ENCODE data around the gene CTXND2.
A peak's percentile ranks its signal among the peaks of the same experiment; 100 is the strongest.
"Not testable (repeated sequence)": the region's sequence is repeated elsewhere in the genome, so short reads cannot be mapped to it uniquely, and the experiment has no call there.

The CTXND2 gene

GRCh38 chr1:150893336-150893913 lies 6.5 kb downstream of the CTXND2 start:
- DNase-seq = no peak

GRCh38 chr1:150895618-150896017 lies 8.7 kb downstream of the CTXND2 start:
- no peak for DNase-seq

- DNase-seq = not testable (repeated sequence)
Measured at GRCh38 chr1:150899795-150900194, 12.9 kb downstream of the CTXND2 start.

GRCh38 chr1:150902346-150902745 lies 15.4 kb downstream of the CTXND2 start:
- no peak for DNase-seq

GRCh38 chr1:150902751-150903150 lies 15.8 kb downstream of the CTXND2 start:
- DNase-seq = no peak

- no peak for DNase-seq
Measured at GRCh38 chr1:150905301-150905700, 18.4 kb downstream of the CTXND2 start.

GRCh38 chr1:150906329-150906728 lies 19.4 kb downstream of the CTXND2 start:
- no peak for DNase-seq

GRCh38 chr1:150906813-150907212 lies 19.9 kb downstream of the CTXND2 start:
- no peak for DNase-seq

- DNase-seq = no peak
Measured at GRCh38 chr1:150909585-150910180, 22.7 kb downstream of the CTXND2 start.

GRCh38 chr1:150912623-150913022 lies 25.7 kb downstream of the CTXND2 start:
- no peak for DNase-seq

GRCh38 chr1:150917387-150917786 lies 30.5 kb downstream of the CTXND2 start:
- DNase-seq = no peak

GRCh38 chr1:150922519-150922975 lies 35.6 kb downstream of the CTXND2 start:
- peak; percentile 70 for DNase-seq

- no peak for DNase-seq
Measured at GRCh38 chr1:150925080-150925479, 38.1 kb downstream of the CTXND2 start.

GRCh38 chr1:150926097-150926741 lies 39.3 kb downstream of the CTXND2 start, which contains the start of gene SETDB1:
SETDB1 (plus strand) TSS chr1:150926363; CDS start chr1:150927715, 1,352 bp downstream.
- DNase-seq = peak; percentile 87

- no peak for DNase-seq
Measured at GRCh38 chr1:150927624-150928023, 40.7 kb downstream of the CTXND2 start.

GRCh38 chr1:150928286-150928685 lies 41.4 kb downstream of the CTXND2 start:
- DNase-seq = no peak

- DNase-seq = not testable (repeated sequence)
Measured at GRCh38 chr1:150928775-150929174, 41.8 kb downstream of the CTXND2 start.

- DNase-seq = no peak
Measured at GRCh38 chr1:150931773-150932172, 44.8 kb downstream of the CTXND2 start.

GRCh38 chr1:150944856-150945255 lies 57.9 kb downstream of the CTXND2 start:
- no peak for DNase-seq

- no peak for DNase-seq
Measured at GRCh38 chr1:150954708-150955107, 67.8 kb downstream of the CTXND2 start.

- DNase-seq = no peak
Measured at GRCh38 chr1:150955280-150955679, 68.3 kb downstream of the CTXND2 start.

- DNase-seq = no peak
Measured at GRCh38 chr1:150957666-150958065, 70.7 kb downstream of the CTXND2 start.

GRCh38 chr1:150960646-150961045 lies 73.7 kb downstream of the CTXND2 start:
- DNase-seq = no peak

GRCh38 chr1:150961756-150962155 lies 74.8 kb downstream of the CTXND2 start:
- no peak for DNase-seq

All from activated CD4-positive, alpha-beta T cell treated with anti-CD3 and anti-CD28 coated beads, Interleukin-2, amount 50 U/mL, for 1 hour (primary cell).